GM19193 (cell line): ENCODE results near the gene JPH2.

ENCODE experiments used
- POLR2A ChIP-seq: IDR thresholded peaks from 4 replicates; pipeline ENCODE4 v1.6.1; 2011; ENCODE audit not compliant: insufficient read depth, insufficient read length; ENCODE audit errors: extremely low read depth

Gene JPH2

DNA sequence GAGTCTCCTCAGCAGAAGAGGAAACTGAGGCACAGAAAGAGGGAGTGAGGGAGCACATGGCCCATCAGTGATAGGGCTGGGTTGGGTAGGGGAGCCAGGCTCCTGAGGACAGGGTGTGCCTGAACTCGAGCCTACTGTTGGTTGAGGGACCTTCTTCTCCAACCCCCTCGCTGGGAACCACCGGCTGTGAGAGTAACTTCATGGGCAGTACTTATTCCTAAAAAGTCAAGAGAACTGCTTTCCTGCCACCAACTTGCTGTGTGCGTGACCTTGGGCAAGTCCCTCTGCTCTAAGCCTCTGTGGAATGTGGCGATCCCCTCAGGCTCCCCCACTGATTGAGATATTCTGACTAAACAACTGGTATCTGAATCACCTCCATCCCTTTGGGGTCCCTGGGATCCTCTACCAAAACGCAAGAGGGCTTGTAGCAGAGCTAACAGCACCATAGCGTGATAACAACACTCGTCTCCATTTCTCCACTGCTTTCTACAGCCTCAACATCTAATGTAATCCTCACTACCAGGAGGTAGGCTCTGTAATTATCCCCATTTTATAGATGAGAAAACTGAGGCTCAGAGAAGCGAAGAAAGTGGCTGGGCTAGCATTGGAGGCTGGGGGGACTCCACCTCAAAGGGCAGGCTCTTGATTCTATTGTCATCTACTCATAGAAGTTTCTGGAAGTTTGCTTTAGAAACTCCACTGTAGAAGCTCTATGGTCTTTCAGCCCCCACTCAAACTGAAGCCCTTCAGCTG is 76.0 kb downstream of the JPH2 start:
- TF ChIP-seq POLR2A, result no peak

DNA sequence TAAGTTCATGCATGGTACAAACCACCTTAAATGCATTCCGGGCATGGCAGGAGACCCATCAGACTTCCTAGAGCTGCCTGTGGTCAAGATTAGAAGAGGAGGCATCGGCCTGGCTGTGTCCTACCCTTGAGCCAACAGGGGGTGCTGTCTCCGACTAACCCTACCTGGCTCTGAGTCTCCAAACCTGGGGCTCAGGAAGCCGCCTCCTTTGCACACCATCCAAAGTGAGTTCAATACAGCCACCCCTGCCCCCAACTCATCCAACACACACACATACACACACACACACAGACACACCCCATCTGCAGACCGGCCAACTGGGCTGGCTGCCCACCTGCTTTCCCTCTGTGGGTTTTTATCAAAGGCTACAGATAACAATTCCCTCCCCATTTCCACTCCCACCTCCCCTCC is 77.0 kb downstream of the JPH2 start:
- no peak for TF ChIP-seq POLR2A

- no peak for TF ChIP-seq POLR2A
Observed at GRCh38 chr20:44106615-44107014, 80.4 kb downstream of the JPH2 start.

- TF ChIP-seq POLR2A, result no peak
Observed at GRCh38 chr20:44104798-44105517, 82.0 kb downstream of the JPH2 start.

DNA sequence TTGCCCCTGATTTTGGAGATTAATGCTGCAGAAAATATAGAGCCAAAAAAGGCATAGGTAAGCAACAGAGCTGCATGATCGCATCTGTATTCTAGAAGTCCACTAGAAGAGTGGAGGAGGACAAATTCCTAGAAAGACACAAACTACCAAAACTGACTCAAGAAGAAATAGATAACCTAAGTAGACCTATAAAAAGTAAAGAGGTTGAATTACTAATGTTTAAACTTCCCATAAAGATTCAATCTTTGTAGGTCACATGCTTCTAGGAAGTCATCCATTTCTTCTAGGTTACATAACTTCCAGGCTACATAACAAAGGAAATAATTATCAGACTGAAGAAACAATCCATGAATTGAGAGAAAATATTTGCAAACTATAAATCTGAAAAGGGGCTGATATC is 84.4 kb downstream of the JPH2 start:
- no peak for TF ChIP-seq POLR2A

- TF ChIP-seq POLR2A, result no peak
Observed at GRCh38 chr20:44099832-44100231, 87.2 kb downstream of the JPH2 start.

DNA sequence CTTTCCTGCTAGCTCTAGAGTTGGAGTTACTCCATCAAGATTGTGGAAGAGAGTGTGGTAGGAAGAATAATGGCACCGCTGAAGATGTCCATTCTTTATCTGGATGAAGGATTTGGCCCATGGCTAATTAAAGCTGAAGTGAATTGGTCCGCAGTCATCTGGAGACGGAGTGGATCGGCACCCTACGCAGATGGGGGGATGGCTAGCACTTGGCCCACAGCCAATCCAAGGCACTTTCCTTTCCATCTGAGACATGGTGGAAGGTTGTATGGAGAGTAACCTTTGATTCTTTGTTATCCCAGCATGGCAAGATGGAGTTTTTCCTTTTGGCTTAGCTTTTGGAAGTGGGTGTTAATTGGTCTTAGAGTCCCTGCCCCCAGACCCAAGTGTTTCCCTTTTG is 88.3 kb downstream of the JPH2 start:
- TF ChIP-seq POLR2A, result no peak

GRCh38 chr20:44098256-44098630 is 88.7 kb downstream of the JPH2 start:
- no peak for TF ChIP-seq POLR2A

- TF ChIP-seq POLR2A, result no peak
Observed at GRCh38 chr20:44097521-44098255, 89.3 kb downstream of the JPH2 start.

- TF ChIP-seq POLR2A, result no peak
Observed at GRCh38 chr20:44095831-44096230, 91.2 kb downstream of the JPH2 start.

DNA sequence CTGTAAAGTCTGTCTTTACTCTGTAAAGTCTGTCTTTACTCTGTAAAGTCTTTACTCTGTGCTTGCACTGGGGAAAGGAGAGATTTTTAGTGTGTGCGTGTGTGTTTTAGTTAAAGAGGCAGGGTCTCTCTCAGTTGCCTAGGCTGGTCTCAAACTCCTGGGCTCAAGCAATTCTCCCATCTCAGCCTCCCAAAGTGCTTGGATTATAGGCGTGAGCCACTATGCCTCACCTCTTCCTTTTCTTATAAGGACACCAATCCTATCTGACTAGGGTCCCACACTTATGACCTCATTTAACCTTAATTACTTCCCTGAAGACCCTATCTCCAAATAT is 93.8 kb downstream of the JPH2 start:
- no peak for TF ChIP-seq POLR2A

GRCh38 chr20:44092551-44093248 is 94.3 kb downstream of the JPH2 start:
- no peak for TF ChIP-seq POLR2A

DNA sequence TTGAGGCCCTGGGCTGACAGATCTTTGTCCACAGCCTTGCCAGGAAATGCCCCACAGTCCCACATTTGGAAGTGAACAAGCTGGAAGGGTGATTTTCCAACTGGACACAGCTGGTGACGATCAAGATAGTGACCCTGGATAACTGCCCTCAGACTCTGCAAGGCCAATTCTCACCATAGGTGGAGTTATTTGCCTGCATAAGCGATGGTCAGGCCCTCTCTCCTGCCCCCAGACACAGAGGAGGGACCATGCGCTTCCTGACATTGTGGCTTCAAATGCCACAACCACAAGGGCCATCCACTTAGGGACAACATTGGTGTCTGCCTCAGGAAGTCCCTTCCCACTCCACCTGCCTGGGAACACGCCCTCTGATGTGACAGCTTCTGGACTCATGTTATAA is 96.0 kb downstream of the JPH2 start:
- TF ChIP-seq POLR2A, result no peak

- TF ChIP-seq POLR2A, result no peak
Observed at GRCh38 chr20:44089987-44090674, 96.9 kb downstream of the JPH2 start.

DNA sequence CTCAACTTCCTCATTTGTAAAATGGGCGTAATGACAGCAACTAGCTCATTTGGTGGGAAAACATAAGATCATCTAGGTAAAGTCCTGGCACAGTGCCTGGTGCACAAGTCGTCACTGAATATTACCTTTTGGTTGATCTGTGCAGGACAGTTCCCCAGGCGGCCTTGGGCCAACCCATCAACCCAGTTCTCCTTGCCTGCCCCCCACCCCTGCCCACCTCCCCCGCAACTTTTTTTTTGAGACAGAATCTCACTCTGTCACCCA is 99.2 kb downstream of the JPH2 start:
- TF ChIP-seq POLR2A, result no peak
